Measurements from ENCODE around the gene BCL2. TPM values are rescaled to one million over a fixed set of nuclear protein-coding genes. Genes with fewer than 3 reads are reported as not detected.
A peak's percentile ranks its signal among the peaks of the same experiment; 100 is the strongest.

BCL2 gene
- polyA plus RNA-seq, 1 of the 3 experiments (the other 2 are of a cell fraction): 1.5 TPM

- WGBS (ENCODE audit: low lambda C conversion rate): 95% methylated on average over 9 of the region's 9 CpGs
- no peak overlapping the region for H3K9ac ChIP-seq
- CTCF ChIA-PET: interaction anchor here (1.4 to 8.0 kb wide), 6 partner anchors 14 to 306 kb away, joined by 3 to 129 read pairs (median 36); no protein-coding TSS in a partner anchor
Observed at GRCh38 chr18:63321291-63321690, 1.7 kb upstream of the BCL2 start.

GRCh38 chr18:63320975-63321265 lies 1.4 kb upstream of the BCL2 start:
- Histone ChIP-seq H3K4me1 (ENCODE audit: control insufficient read depth in 1 of 2, insufficient read depth in 2 of 2, low read depth in 1 of 2, low read length in 1 of 2) (peaks cover 8 to 18% of the 10 kb centered on the region in 2 experiments; a peak in 3 of 4 replicates), H3F3A (replicated peaks; ENCODE audit: insufficient read depth) (peaks cover 13% of the 10 kb centered on the region), H3K9me3 (no peaks in the 10 kb centered on the region), H3K4me2 (peak overlapping the region; percentile 75), H3K9ac (peak overlapping the region; percentile 60; the same call in 1 of the 2 replicates), H3K27me3 (ENCODE audit: insufficient read depth) (no peaks in the 10 kb centered on the region; the same call in 1 of the 2 replicates), H4K20me1 (ENCODE audit: insufficient read depth) (no peaks in the 10 kb centered on the region), H2AFZ (ENCODE audit: low read depth) (peak overlapping the region; percentile 72), H3K36me3 (replicated peaks in 1 of 2; ENCODE audit: control insufficient read depth in 1 of 2, insufficient read depth in 2 of 2, low read length in 1 of 2) (no peaks in the 10 kb centered on the region), H3K79me2 (ENCODE audit: insufficient read depth) (no peaks in the 10 kb centered on the region), H3K4me3 (ENCODE audit: low read depth in 2 of 2, low read length in 1 of 2) (peak overlapping the region; percentile 51 to 84; a peak in 3 of 4 replicates), H3K27ac (ENCODE audit: low read depth in 2 of 2, low read length in 1 of 2) (peak overlapping the region in 1 of 2 experiments; percentile 90; a peak in 2 of 4 replicates), H3K9me2 (no peaks in the 10 kb centered on the region)
- POLR2A ChIA-PET: no interaction called here
- CTCF ChIA-PET: interaction anchor here (1.4 to 8.0 kb wide), 3 partner anchors 13 to 306 kb away, joined by 3 to 129 read pairs (median 62); no protein-coding TSS in a partner anchor
- no peak for DNase-seq
- TF ChIP-seq FOXM1 (IDR thresholded peaks at IDR 0.05; ENCODE audit: low read depth) (no peak), IRF3 (IDR thresholded peaks at IDR 0.05; ENCODE audit: low read depth, low read length) (no peak), USF2 (IDR thresholded peaks at IDR 0.05; ENCODE audit: borderline replicate concordance, low read depth, low read length) (no peak), CHD2 (IDR thresholded peaks at IDR 0.05; ENCODE audit: low read length, partially characterized antibody) (no peak), NRF1 (IDR thresholded peaks at IDR 0.05; ENCODE audit: low read depth, low read length) (no peak), JUND (IDR thresholded peaks at IDR 0.05) (no peak)
- WGBS (ENCODE audit: low lambda C conversion rate): 83% methylated on average over 14 of the region's 16 CpGs

More at GRCh38 chr18:63321291-63321690, 1.7 kb upstream of the BCL2 start:
- Histone ChIP-seq H3K4me2 (peak overlapping the region; percentile 75; the same call in 1 of the 2 replicates), H3K27ac (ENCODE audit: low read depth in 2 of 2, low read length in 1 of 2) (peak overlapping the region in 1 of 2 experiments; percentile 90; a peak in 2 of 4 replicates), H3F3A (replicated peaks; ENCODE audit: insufficient read depth) (peaks cover 11% of the 10 kb centered on the region), H3K9me2 (no peaks in the 10 kb centered on the region), H3K4me3 (ENCODE audit: low read depth in 2 of 2, low read length in 1 of 2) (peak overlapping the region in 1 of 2 experiments; percentile 51; a peak in 2 of 4 replicates), H4K20me1 (ENCODE audit: insufficient read depth) (no peaks in the 10 kb centered on the region), H3K79me2 (ENCODE audit: insufficient read depth) (no peaks in the 10 kb centered on the region), H3K4me1 (ENCODE audit: control insufficient read depth in 1 of 2, insufficient read depth in 2 of 2, low read depth in 1 of 2, low read length in 1 of 2) (peaks cover 5 to 18% of the 10 kb centered on the region in 2 experiments; a peak in 3 of 4 replicates), H3K36me3 (replicated peaks in 1 of 2; ENCODE audit: control insufficient read depth in 1 of 2, insufficient read depth in 2 of 2, low read length in 1 of 2) (no peaks in the 10 kb centered on the region), H2AFZ (ENCODE audit: low read depth) (peak overlapping the region; percentile 72; the same call in 1 of the 2 replicates), H3K9me3 (no peaks in the 10 kb centered on the region), H3K27me3 (ENCODE audit: insufficient read depth) (no peaks in the 10 kb centered on the region; the same call in 1 of the 2 replicates)
- DNase-seq: no peak
- TF ChIP-seq REST (IDR thresholded peaks at IDR 0.05; ENCODE audit: low read depth, low read length) (no peak), RXRA (IDR thresholded peaks at IDR 0.05; ENCODE audit: borderline replicate concordance, low read depth) (no peak), EP300 (IDR thresholded peaks at IDR 0.05; ENCODE audit: borderline replicate concordance in 1 of 2, low read depth in 1 of 2, low read length in 1 of 2) (no peak), RCOR1 (IDR thresholded peaks at IDR 0.05; ENCODE audit: low read length) (no peak)
- POLR2A ChIA-PET: no interaction called here

Measured in SK-N-SH (cell line).